Measurements from ENCODE around the gene DOHH.

Gene DOHH

DNA sequence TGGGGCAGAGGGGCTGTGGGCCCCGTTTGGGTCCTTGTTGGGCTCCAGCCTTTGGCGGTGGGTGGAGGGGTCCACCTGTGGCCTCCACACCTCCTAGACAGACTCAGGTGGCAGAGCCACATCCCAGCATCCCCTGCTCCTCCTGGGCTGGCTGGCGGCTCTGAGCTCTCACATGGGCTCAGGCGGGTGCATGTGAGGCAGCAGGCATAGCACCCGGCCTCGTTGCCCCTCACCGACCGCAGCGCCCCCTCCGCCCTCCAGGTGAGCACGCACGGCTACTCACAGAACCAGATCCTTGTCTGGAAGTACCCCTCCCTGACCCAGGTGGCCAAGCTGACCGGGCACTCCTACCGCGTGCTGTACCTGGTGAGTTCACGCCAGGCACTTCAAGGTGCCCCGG is 32.6 kb upstream of the DOHH start:
- no peaks in the 10 kb centered on the region for H3F3A ChIP-seq (ENCODE audit: insufficient read depth, low read length)
- TF ChIP-seq CTCF (IDR thresholded peaks at IDR 0.05; ENCODE audit: low read length) (no peak), EZH2 (IDR thresholded peaks at IDR 0.05; ENCODE audit: borderline replicate concordance, low read length) (no peak)
- H2AFZ ChIP-seq (ENCODE audit: low read length), result no peak overlapping the region
- H3K36me3 ChIP-seq (ENCODE audit: insufficient read depth, low read length), result peaks cover 62% of the 10 kb centered on the region
- H3K4me3 ChIP-seq (ENCODE audit: low read depth, low read length, poor library complexity, severe bottlenecking), result no peak overlapping the region
- H3K79me2 ChIP-seq (ENCODE audit: insufficient read depth, low read length), result no peaks in the 10 kb centered on the region
- H3K9me2 ChIP-seq (ENCODE audit: low read depth, low read length), result no peaks in the 10 kb centered on the region
- no peak overlapping the region for H3K9ac ChIP-seq (ENCODE audit: low read length)
- no peak overlapping the region for H3K27ac ChIP-seq (ENCODE audit: low read depth, low read length, poor library complexity, severe bottlenecking)
- no peaks in the 10 kb centered on the region for H4K20me1 ChIP-seq (ENCODE audit: insufficient read depth, low read length)
- no peaks in the 10 kb centered on the region for H3K4me1 ChIP-seq (ENCODE audit: insufficient read depth, low read length, severe bottlenecking)
- no peaks in the 10 kb centered on the region for H3K9me3 ChIP-seq (ENCODE audit: low read length)
- H3K4me2 ChIP-seq (ENCODE audit: low read length), result no peak overlapping the region
- no peaks in the 10 kb centered on the region for H3K27me3 ChIP-seq (ENCODE audit: insufficient read depth, low read length)

DNA sequence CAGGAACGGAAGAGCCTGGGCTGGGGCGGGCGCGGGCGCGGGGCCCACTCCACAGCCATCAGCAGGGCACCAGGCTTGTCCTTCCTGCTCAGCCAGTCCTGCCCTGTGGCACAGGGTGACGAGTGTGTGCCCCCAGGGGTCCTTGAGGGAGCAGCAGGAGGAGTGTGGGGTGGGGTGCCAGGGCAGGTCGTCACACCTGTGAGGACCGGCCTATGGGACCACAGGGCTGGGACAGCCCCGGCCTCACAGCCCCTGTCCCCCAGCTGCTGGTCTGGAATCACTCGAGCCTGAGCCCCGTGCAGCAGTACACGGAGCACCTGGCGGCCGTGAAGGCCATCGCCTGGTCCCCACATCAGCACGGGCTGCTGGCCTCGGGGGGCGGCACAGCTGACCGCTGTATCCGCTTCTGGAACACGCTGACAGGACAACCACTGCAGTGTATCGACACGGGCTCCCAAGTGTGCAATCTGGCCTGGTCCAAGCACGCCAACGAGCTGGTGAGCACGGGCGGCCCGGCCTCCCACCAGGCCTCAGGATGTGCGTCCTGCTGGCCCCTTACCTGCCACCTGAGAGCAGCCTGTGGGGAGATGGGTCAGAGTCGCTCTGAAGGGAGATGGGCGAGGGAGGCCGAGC is 31.8 kb upstream of the DOHH start:
- Histone ChIP-seq H3K4me3 (ENCODE audit: low read depth, low read length, poor library complexity, severe bottlenecking) (no peak overlapping the region), H2AFZ (ENCODE audit: low read length) (no peak overlapping the region), H3F3A (ENCODE audit: insufficient read depth, low read length) (no peaks in the 10 kb centered on the region), H3K9me2 (ENCODE audit: low read depth, low read length) (no peaks in the 10 kb centered on the region), H3K27ac (ENCODE audit: low read depth, low read length, poor library complexity, severe bottlenecking) (no peak overlapping the region), H3K4me2 (ENCODE audit: low read length) (no peak overlapping the region), H3K27me3 (ENCODE audit: insufficient read depth, low read length) (no peaks in the 10 kb centered on the region), H4K20me1 (ENCODE audit: insufficient read depth, low read length) (no peaks in the 10 kb centered on the region), H3K79me2 (ENCODE audit: insufficient read depth, low read length) (no peaks in the 10 kb centered on the region), H3K36me3 (ENCODE audit: insufficient read depth, low read length) (peaks cover 62% of the 10 kb centered on the region), H3K4me1 (ENCODE audit: insufficient read depth, low read length, severe bottlenecking) (no peaks in the 10 kb centered on the region), H3K9ac (ENCODE audit: low read length) (no peak overlapping the region), H3K9me3 (ENCODE audit: low read length) (no peaks in the 10 kb centered on the region)
- TF ChIP-seq CTCF (IDR thresholded peaks at IDR 0.05; ENCODE audit: low read length) (no peak), EZH2 (IDR thresholded peaks at IDR 0.05; ENCODE audit: borderline replicate concordance, low read length) (no peak)

DNA sequence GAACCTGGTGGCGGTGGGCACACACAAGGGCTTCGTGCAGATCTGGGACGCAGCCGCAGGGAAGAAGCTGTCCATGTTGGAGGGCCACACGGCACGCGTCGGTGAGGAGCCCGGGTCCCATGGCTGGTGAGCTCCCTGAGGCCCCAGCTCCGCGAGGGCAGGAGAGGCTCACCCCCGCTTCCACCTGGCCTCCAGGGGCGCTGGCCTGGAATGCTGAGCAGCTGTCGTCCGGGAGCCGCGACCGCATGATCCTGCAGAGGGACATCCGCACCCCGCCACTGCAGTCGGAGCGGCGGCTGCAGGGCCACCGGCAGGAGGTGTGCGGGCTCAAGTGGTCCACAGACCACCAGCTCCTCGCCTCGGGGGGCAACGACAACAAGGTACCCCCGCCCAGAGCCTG is 31.2 kb upstream of the DOHH start:
- no peak overlapping the region for H3K27ac ChIP-seq (ENCODE audit: low read depth, low read length, poor library complexity, severe bottlenecking)
- no peaks in the 10 kb centered on the region for H3F3A ChIP-seq (ENCODE audit: insufficient read depth, low read length)
- H3K36me3 ChIP-seq (ENCODE audit: insufficient read depth, low read length), result peaks cover 66% of the 10 kb centered on the region
- no peaks in the 10 kb centered on the region for H4K20me1 ChIP-seq (ENCODE audit: insufficient read depth, low read length)
- no peaks in the 10 kb centered on the region for H3K9me2 ChIP-seq (ENCODE audit: low read depth, low read length)
- no peaks in the 10 kb centered on the region for H3K27me3 ChIP-seq (ENCODE audit: insufficient read depth, low read length)
- H3K4me1 ChIP-seq (ENCODE audit: insufficient read depth, low read length, severe bottlenecking), result no peaks in the 10 kb centered on the region
- H3K4me3 ChIP-seq (ENCODE audit: low read depth, low read length, poor library complexity, severe bottlenecking), result no peak overlapping the region
- no peak overlapping the region for H3K4me2 ChIP-seq (ENCODE audit: low read length)
- H2AFZ ChIP-seq (ENCODE audit: low read length), result no peak overlapping the region
- no peak overlapping the region for H3K9ac ChIP-seq (ENCODE audit: low read length)
- H3K9me3 ChIP-seq (ENCODE audit: low read length), result no peaks in the 10 kb centered on the region
- H3K79me2 ChIP-seq (ENCODE audit: insufficient read depth, low read length), result no peaks in the 10 kb centered on the region
- TF ChIP-seq CTCF (IDR thresholded peaks at IDR 0.05; ENCODE audit: low read length), result no peak
- no peak for TF ChIP-seq EZH2 (IDR thresholded peaks at IDR 0.05; ENCODE audit: borderline replicate concordance, low read length)
